ENCODE results near the gene GANAB. TPM values are rescaled to one million over a fixed set of nuclear protein-coding genes. Genes with fewer than 3 reads are reported as not detected.
"Not testable (repeated sequence)": the region's sequence is repeated elsewhere in the genome, so short reads cannot be mapped to it uniquely, and the experiment has no call there.

The GANAB gene
- total RNA-seq, 2 experiments from 2014 or later, result 198 to 211 TPM

- not testable (repeated sequence) for DNase-seq, H3K9me3 Mint-ChIP-seq, H3K4me3 Mint-ChIP-seq, H3K27ac Mint-ChIP-seq, H3K27me3 Mint-ChIP-seq
- H3K36me3 Mint-ChIP-seq, result peaks cover 13% of the 10 kb centered on the region
- peaks cover 32% of the 10 kb centered on the region for H3K4me1 Mint-ChIP-seq
These were observed 3.9 kb upstream of the GANAB start for GRCh38 chr11:62650283-62650682.

GRCh38 chr11:62649486-62649885 is 3.1 kb upstream of the GANAB start:
- no peak for DNase-seq
- H3K36me3 Mint-ChIP-seq, result peaks cover 19% of the 10 kb centered on the region
- H3K9me3 Mint-ChIP-seq, result no peaks in the 10 kb centered on the region
- no peak overlapping the region for H3K27ac Mint-ChIP-seq
- H3K4me1 Mint-ChIP-seq, result peaks cover 37% of the 10 kb centered on the region
- no peak overlapping the region for H3K4me3 Mint-ChIP-seq
- H3K27me3 Mint-ChIP-seq, result no peaks in the 10 kb centered on the region

GRCh38 chr11:62648967-62649364 is 2.6 kb upstream of the GANAB start:
- H3K27me3 Mint-ChIP-seq, result no peaks in the 10 kb centered on the region
- H3K27ac Mint-ChIP-seq, result no peak overlapping the region
- H3K36me3 Mint-ChIP-seq, result peaks cover 24% of the 10 kb centered on the region
- DNase-seq, result no peak
- H3K9me3 Mint-ChIP-seq, result no peaks in the 10 kb centered on the region
- H3K4me3 Mint-ChIP-seq, result no peak overlapping the region
- peaks cover 34% of the 10 kb centered on the region for H3K4me1 Mint-ChIP-seq

- peaks cover 24% of the 10 kb centered on the region for H3K36me3 Mint-ChIP-seq
- no peak overlapping the region for H3K4me3 Mint-ChIP-seq
- H3K4me1 Mint-ChIP-seq, result peaks cover 31% of the 10 kb centered on the region
- H3K9me3 Mint-ChIP-seq, result no peaks in the 10 kb centered on the region
- H3K27ac Mint-ChIP-seq, result no peak overlapping the region
- no peaks in the 10 kb centered on the region for H3K27me3 Mint-ChIP-seq
- no peak for DNase-seq
These were observed 2.0 kb upstream of the GANAB start for GRCh38 chr11:62648185-62648966.

- Mint-ChIP-seq H3K4me3 (peak overlapping the region; percentile 34), H3K4me1 (peaks cover 30% of the 10 kb centered on the region)
These were observed 1.2 kb upstream of the GANAB start for GRCh38 chr11:62647609-62648005.

GRCh38 chr11:62646825-62647608 is 604 bp upstream of the GANAB start:
- Mint-ChIP-seq H3K36me3 (peaks cover 27% of the 10 kb centered on the region), H3K4me1 (peaks cover 28% of the 10 kb centered on the region), H3K4me3 (peak overlapping the region; percentile 99), H3K27ac (peak overlapping the region; percentile 99), H3K27me3 (no peaks in the 10 kb centered on the region), H3K9me3 (no peaks in the 10 kb centered on the region)
- DNase-seq, result no peak

More at GRCh38 chr11:62647609-62648005, 1.2 kb upstream of the GANAB start:
- Mint-ChIP-seq H3K27ac (peak overlapping the region; percentile 60), H3K9me3 (no peaks in the 10 kb centered on the region), H3K36me3 (peaks cover 26% of the 10 kb centered on the region), H3K27me3 (no peaks in the 10 kb centered on the region)
- no peak for DNase-seq

GRCh38 chr11:62645671-62645945 is 805 bp downstream of the GANAB start:
- no peaks in the 10 kb centered on the region for H3K27me3 Mint-ChIP-seq
- peaks cover 31% of the 10 kb centered on the region for H3K36me3 Mint-ChIP-seq
- DNase-seq, result no peak
- no peaks in the 10 kb centered on the region for H3K9me3 Mint-ChIP-seq
- peaks cover 30% of the 10 kb centered on the region for H3K4me1 Mint-ChIP-seq
- peak overlapping the region; percentile 99 for H3K27ac Mint-ChIP-seq
- peak overlapping the region; percentile 99 for H3K4me3 Mint-ChIP-seq

- H3K4me1 Mint-ChIP-seq, result peaks cover 38% of the 10 kb centered on the region
These were observed 2.2 kb downstream of the GANAB start for GRCh38 chr11:62644220-62644619.

GRCh38 chr11:62632492-62632891 is 13.9 kb downstream of the GANAB start:
- Mint-ChIP-seq H3K9me3 (no peaks in the 10 kb centered on the region), H3K36me3 (peaks cover 51% of the 10 kb centered on the region), H3K27ac (peak overlapping the region; percentile 32), H3K4me1 (peaks cover 26% of the 10 kb centered on the region), H3K4me3 (no peak overlapping the region), H3K27me3 (no peaks in the 10 kb centered on the region)
- no peak for DNase-seq

More at GRCh38 chr11:62644220-62644619, 2.2 kb downstream of the GANAB start:
- H3K9me3 Mint-ChIP-seq, result no peaks in the 10 kb centered on the region
- no peak for DNase-seq
- no peaks in the 10 kb centered on the region for H3K27me3 Mint-ChIP-seq
- peak overlapping the region; percentile 38 for H3K27ac Mint-ChIP-seq
- peaks cover 40% of the 10 kb centered on the region for H3K36me3 Mint-ChIP-seq
- peak overlapping the region; percentile 14 for H3K4me3 Mint-ChIP-seq

GRCh38 chr11:62627713-62628112 is 18.7 kb downstream of the GANAB start:
- H3K36me3 Mint-ChIP-seq, result peaks cover 44% of the 10 kb centered on the region
- no peak overlapping the region for H3K27ac Mint-ChIP-seq
- no peak for DNase-seq
- H3K27me3 Mint-ChIP-seq, result no peaks in the 10 kb centered on the region
- H3K4me1 Mint-ChIP-seq, result peaks cover 8% of the 10 kb centered on the region
- H3K4me3 Mint-ChIP-seq, result no peak overlapping the region
- H3K9me3 Mint-ChIP-seq, result no peaks in the 10 kb centered on the region

GRCh38 chr11:62622476-62623089 is 23.8 kb downstream of the GANAB start:
- no peak for DNase-seq
- peak overlapping the region; percentile 76 for H3K4me3 Mint-ChIP-seq
- peak overlapping the region; percentile 95 for H3K27ac Mint-ChIP-seq
- peaks cover 28% of the 10 kb centered on the region for H3K4me1 Mint-ChIP-seq
- no peaks in the 10 kb centered on the region for H3K27me3 Mint-ChIP-seq
- H3K36me3 Mint-ChIP-seq, result peaks cover 50% of the 10 kb centered on the region
- no peaks in the 10 kb centered on the region for H3K9me3 Mint-ChIP-seq

GRCh38 chr11:62621567-62622470 is 24.6 kb downstream of the GANAB start, which contains the start of gene B3GAT3:
B3GAT3 (minus strand) TSS chr11:62621986; CDS start chr11:62621947, 39 bp downstream.
- peak; percentile 97 for DNase-seq
- H3K27ac Mint-ChIP-seq, result peak within 1 kb of the TSS; percentile 95
- peaks cover 29% of the 10 kb centered on the region for H3K4me1 Mint-ChIP-seq
- peak within 1 kb of the TSS; percentile 96 for H3K4me3 Mint-ChIP-seq
- H3K9me3 Mint-ChIP-seq, result no peaks in the 10 kb centered on the region
- no peaks in the 10 kb centered on the region for H3K27me3 Mint-ChIP-seq
- peaks cover 48% of the 10 kb centered on the region for H3K36me3 Mint-ChIP-seq

GRCh38 chr11:62621027-62621566 is 25.3 kb downstream of the GANAB start:
- H3K36me3 Mint-ChIP-seq, result peaks cover 49% of the 10 kb centered on the region

GRCh38 chr11:62616957-62617356 is 29.5 kb downstream of the GANAB start:
- not testable (repeated sequence) for H3K9me3 Mint-ChIP-seq, H3K4me3 Mint-ChIP-seq, H3K27me3 Mint-ChIP-seq, H3K27ac Mint-ChIP-seq, DNase-seq
- H3K36me3 Mint-ChIP-seq, result peaks cover 38% of the 10 kb centered on the region
- H3K4me1 Mint-ChIP-seq, result peaks cover 32% of the 10 kb centered on the region

More at GRCh38 chr11:62621027-62621566, 25.3 kb downstream of the GANAB start:
- Mint-ChIP-seq H3K27me3 (no peaks in the 10 kb centered on the region), H3K27ac (peak overlapping the region; percentile 93), H3K9me3 (no peaks in the 10 kb centered on the region), H3K4me3 (peak overlapping the region; percentile 96), H3K4me1 (peaks cover 31% of the 10 kb centered on the region)
- no peak for DNase-seq

Data from activated naive CD8-positive, alpha-beta T cell treated with anti-CD3 and anti-CD28 coated beads for 36 hours (primary cell).